ENCODE measurements around the gene PRSS16. TPM values are rescaled to one million over a fixed set of nuclear protein-coding genes. Genes with fewer than 3 reads are reported as not detected.

Gene PRSS16
- total and polyA plus RNA-seq, 10 donors, result 0.09 to 6.0 (median 0.88) TPM

DNA sequence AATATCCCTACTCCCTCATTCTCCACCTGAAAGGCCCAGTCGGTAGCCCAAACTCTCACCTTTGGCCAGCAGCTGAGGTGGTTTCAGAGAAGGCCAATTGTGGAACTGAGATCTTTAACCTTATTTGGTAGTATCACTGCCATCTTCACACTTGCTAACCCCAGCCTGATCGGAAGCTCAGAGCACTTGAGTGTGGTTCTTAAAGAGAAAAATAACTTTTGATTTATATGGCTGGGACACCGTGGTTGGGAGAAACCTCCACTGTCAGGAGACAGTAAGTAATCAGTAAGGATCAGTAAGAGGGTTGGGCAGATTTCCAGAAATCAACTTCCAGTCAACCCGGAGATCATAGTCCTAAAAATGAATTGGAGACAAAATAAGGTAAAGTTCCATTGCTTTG lies 22.8 kb upstream of the PRSS16 start:
- no peak for TF ChIP-seq POLR2A (IDR thresholded peaks at IDR 0.05)
- no peak for TF ChIP-seq POLR2AphosphoS5 (IDR thresholded peaks at IDR 0.05)
- TF ChIP-seq, protein P1, sequence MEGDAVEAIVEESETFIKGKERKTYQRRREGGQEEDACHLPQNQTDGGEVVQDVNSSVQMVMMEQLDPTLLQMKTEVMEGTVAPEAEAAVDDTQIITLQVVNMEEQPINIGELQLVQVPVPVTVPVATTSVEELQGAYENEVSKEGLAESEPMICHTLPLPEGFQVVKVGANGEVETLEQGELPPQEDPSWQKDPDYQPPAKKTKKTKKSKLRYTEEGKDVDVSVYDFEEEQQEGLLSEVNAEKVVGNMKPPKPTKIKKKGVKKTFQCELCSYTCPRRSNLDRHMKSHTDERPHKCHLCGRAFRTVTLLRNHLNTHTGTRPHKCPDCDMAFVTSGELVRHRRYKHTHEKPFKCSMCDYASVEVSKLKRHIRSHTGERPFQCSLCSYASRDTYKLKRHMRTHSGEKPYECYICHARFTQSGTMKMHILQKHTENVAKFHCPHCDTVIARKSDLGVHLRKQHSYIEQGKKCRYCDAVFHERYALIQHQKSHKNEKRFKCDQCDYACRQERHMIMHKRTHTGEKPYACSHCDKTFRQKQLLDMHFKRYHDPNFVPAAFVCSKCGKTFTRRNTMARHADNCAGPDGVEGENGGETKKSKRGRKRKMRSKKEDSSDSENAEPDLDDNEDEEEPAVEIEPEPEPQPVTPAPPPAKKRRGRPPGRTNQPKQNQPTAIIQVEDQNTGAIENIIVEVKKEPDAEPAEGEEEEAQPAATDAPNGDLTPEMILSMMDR (IDR thresholded peaks at IDR 0.05 in 8 of 11, conservative IDR thresholded peaks at IDR 0.05 in 3 of 11), result no peak
- no peaks in the 10 kb centered on the region for H3K4me1 ChIP-seq
- intact Hi-C loops (cut with DNase I; ENCODE audit: low total_unique reads), result no loop called here
- WGBS, 5 donors, result 48 to 63% (median 50%) methylated on average over 4 of the region's 4 CpGs
- no peak for DNase-seq
- H3K27me3 ChIP-seq (replicated peaks in 1 of 7), result peaks cover 0 to 98% (median 31%) of the 10 kb centered on the region in 7 donors
- no peaks in the 10 kb centered on the region for H3K9me3 ChIP-seq
- no peak overlapping the region for H3K27ac ChIP-seq
- H3K4me3 ChIP-seq, result no peak overlapping the region
- H3K36me3 ChIP-seq, result no peaks in the 10 kb centered on the region

DNA sequence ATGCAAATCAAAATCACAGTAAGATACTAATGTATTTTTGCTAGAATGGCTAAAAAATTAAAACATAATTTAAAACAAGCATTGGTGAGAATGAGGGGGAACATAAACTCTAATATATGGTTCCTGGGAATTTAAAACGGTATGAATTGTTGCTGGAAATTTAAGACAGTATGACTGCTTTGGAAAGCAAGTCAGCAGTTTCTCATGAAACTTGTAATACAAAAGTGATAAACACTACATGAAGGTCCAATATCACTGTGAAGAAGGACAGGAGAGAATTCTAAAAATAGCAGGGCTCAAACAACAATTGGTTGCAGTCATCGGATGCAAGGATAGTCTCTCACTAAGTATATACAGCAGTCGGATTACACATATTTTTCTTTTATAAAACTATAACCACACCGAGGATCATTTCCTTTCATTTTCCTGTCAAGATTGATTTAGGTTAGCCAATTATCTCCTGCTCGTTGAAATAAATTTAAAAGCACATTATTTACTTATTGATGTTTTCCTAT lies 18.5 kb upstream of the PRSS16 start:
- WGBS, 5 donors, result 55 to 66% (median 58%) methylated on average over 5 of the region's 5 CpGs
- no peak overlapping the region for H3K4me3 ChIP-seq
- intact Hi-C loops (cut with DNase I; ENCODE audit: low total_unique reads), result no loop called here

DNA sequence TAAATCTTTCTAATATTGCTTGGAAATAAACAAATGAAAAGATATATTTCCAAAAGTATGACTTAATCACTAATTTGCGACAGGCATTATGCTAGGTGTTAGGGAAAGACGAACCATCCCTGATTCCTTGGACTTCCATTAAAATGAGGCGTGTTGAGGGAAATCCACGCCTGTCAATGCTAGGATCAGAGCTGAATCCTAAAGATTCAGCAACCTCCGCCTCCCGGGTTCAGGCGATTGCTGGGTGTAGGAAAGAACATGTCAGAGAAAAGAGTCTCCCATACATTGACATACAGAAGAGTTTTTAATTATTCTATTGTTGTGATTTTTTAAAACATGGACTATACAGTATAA lies 16.8 kb upstream of the PRSS16 start:
- TF ChIP-seq POLR2AphosphoS5 (IDR thresholded peaks at IDR 0.05), result no peak
- peaks cover 0 to 98% (median 67%) of the 10 kb centered on the region in 7 donors for H3K27me3 ChIP-seq (replicated peaks in 1 of 7)

More for the DNA sequence above, 18.5 kb upstream of the PRSS16 start:
- no peaks in the 10 kb centered on the region for H3K9me3 ChIP-seq
- TF ChIP-seq POLR2A (IDR thresholded peaks at IDR 0.05) (no peak), POLR2AphosphoS5 (IDR thresholded peaks at IDR 0.05) (no peak)
- TF ChIP-seq, protein P1 (IDR thresholded peaks at IDR 0.05 in 8 of 11, conservative IDR thresholded peaks at IDR 0.05 in 3 of 11), result no peak
- H3K4me1 ChIP-seq, result no peaks in the 10 kb centered on the region
- H3K36me3 ChIP-seq, result no peaks in the 10 kb centered on the region
- peaks cover 0 to 98% (median 56%) of the 10 kb centered on the region in 7 donors for H3K27me3 ChIP-seq (replicated peaks in 1 of 7)
- no peak for DNase-seq
- no peak overlapping the region for H3K27ac ChIP-seq

DNA sequence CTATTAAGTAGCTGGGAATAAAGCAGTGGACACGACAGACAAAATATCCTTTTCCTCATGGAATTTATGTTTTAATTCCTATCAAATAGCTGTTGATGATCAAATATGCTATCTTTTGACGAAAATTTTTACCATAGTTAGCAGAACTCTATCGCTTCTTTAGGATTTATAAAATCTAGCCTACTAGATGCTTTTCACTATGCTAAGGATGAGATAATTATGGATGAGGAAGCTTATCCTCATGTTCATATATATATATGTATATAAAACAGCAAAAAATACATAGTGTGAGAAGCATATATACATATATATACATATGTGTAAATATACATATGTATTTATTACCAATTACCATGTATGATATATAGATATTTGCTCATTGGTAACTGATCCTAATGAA lies 12.9 kb upstream of the PRSS16 start:
- WGBS, 5 donors, result 55 to 72% (median 67%) methylated on average over 3 of the region's 3 CpGs
- H3K4me3 ChIP-seq, result no peak overlapping the region
- TF ChIP-seq POLR2AphosphoS5 (IDR thresholded peaks at IDR 0.05) (no peak), POLR2A (IDR thresholded peaks at IDR 0.05) (no peak)
- TF ChIP-seq, protein P1 (IDR thresholded peaks at IDR 0.05 in 8 of 11, conservative IDR thresholded peaks at IDR 0.05 in 3 of 11), result no peak
- no peak for DNase-seq
- no peak overlapping the region for H3K27ac ChIP-seq
- H3K27me3 ChIP-seq (replicated peaks in 1 of 7), result peaks cover 0 to 98% (median 91%) of the 10 kb centered on the region in 7 donors
- intact Hi-C loops (cut with DNase I; ENCODE audit: low total_unique reads), result no loop called here
- peaks cover 0 to 21% (median 0%) of the 10 kb centered on the region in 8 donors for H3K9me3 ChIP-seq
- no peaks in the 10 kb centered on the region for H3K36me3 ChIP-seq
- peaks cover 0 to 19% (median 0%) of the 10 kb centered on the region in 6 donors for H3K4me1 ChIP-seq

More for the DNA sequence above, 16.8 kb upstream of the PRSS16 start:
- intact Hi-C loops (cut with DNase I; ENCODE audit: low total_unique reads), result no loop called here
- Histone ChIP-seq H3K9me3 (no peaks in the 10 kb centered on the region), H3K36me3 (no peaks in the 10 kb centered on the region), H3K4me3 (no peak overlapping the region), H3K27ac (no peak overlapping the region), H3K4me1 (peaks cover 0 to 8% (median 0%) of the 10 kb centered on the region in 6 donors)
- WGBS, 5 donors, result 27 to 59% (median 32%) methylated on average over 7 of the region's 7 CpGs
- no peak for DNase-seq
